HCT116 (cell line): ENCODE data around the gene EEF1A2. TPM values are rescaled to one million over a fixed set of nuclear protein-coding genes. Genes with fewer than 3 reads are reported as not detected.

ENCODE experiments used
- ATAC-seq: fragments of 200-7000 bp; cut with Tn5 transposase; 2 replicates; pipeline ENCODE4 v1.9.1; 2020; ENCODE audit warnings: mild to moderate bottlenecking, moderate library complexity
- BruUV-seq: library from RNA; stranded (reverse); fragments of 400-500 nt; replicated peaks from 2 replicates; lab custom pipeline; 2021; lab: Mats Ljungman, UMichigan
- CTCF ChIA-PET: fragments of 300-600 bp; sonication (Branson Sonifier 250); formaldehyde crosslinking; loops from one replicate; lab custom pipeline; 2021; ENCODE audit warnings: antibody characterized with exemption; lab: Charles Lee
- POLR2A ChIA-PET: fragments of 300-600, 350-600 bp; sonication (Branson Sonifier 250); formaldehyde crosslinking; loops from one replicate; lab custom pipeline; 2021; ENCODE audit warnings: antibody characterized with exemption; lab: Charles Lee
- RAD21 ChIA-PET, 2 experiments: fragments of 300-600 bp; sonication (Branson Sonifier 250); formaldehyde crosslinking; loops; one replicate each; lab custom pipeline; 2023; ENCODE audit warnings: low total read pairs in 2 of 2; ENCODE audit not compliant: uncharacterized antibody in 2 of 2, unreplicated experiment in 2 of 2, low non-redundant PET in 1 of 2; lab: Charles Lee
- DNase-seq: peaks from one replicate; pipeline ENCODE4 v3.0.0-alpha.2; 2010; ENCODE audit warnings: low read depth, low spot score
- H2AFZ ChIP-seq: fragments of 200-600 bp; shearing (Covaris generic), sonication (generic); 2 replicates; pipeline ENCODE4 v1.6.1; 2017; ENCODE audit warnings: low read depth, mixed run types, mixed read lengths, antibody characterized with exemption, low read length; ENCODE audit not compliant: poor library complexity, severe bottlenecking
- H3K27ac ChIP-seq: 2 replicates; pipeline ENCODE4 v1.5.1; 2012; ENCODE audit warnings: low read depth, low read length
- H3K27me3 ChIP-seq: fragments of 200-600 bp; sonication (generic); 2 replicates; pipeline ENCODE4 v1.6.1; 2016; ENCODE audit warnings: mixed run types, low read length, mixed read lengths; ENCODE audit not compliant: insufficient read depth
- H3K36me3 ChIP-seq, 2 experiments: fragments of 200-500 bp in 1 of 2; fragments of 200-600 bp in 1 of 2; sonication (Bioruptor generic) in 1 of 2; sonication (generic) in 1 of 2; 2 replicates each; pipeline versions ENCODE4 v1.5.1 to v1.6.1; 2014 to 2016; ENCODE audit warnings: low read length in 2 of 2, inconsistent platforms in 1 of 2, mixed read lengths in 1 of 2, mixed run types in 1 of 2; ENCODE audit not compliant: insufficient read depth in 2 of 2, control insufficient read depth in 1 of 2
- H3K4me1 ChIP-seq, 2 experiments: fragments of 200-600 bp in 1 of 2; sonication (generic) in 1 of 2; 2 replicates each; pipeline versions ENCODE4 v1.5.1 to v1.6.1; 2012 to 2017; ENCODE audit warnings: low read length in 2 of 2, inconsistent platforms in 1 of 2, mild to moderate bottlenecking in 1 of 2, mixed read lengths in 1 of 2, mixed run types in 1 of 2, moderate library complexity in 1 of 2; ENCODE audit not compliant: insufficient read depth in 2 of 2, control insufficient read depth in 1 of 2
- H3K4me2 ChIP-seq: fragments of 200-600 bp; sonication (generic); 2 replicates; pipeline ENCODE4 v1.6.1; 2017; ENCODE audit warnings: mixed run types, low read length, mixed read lengths
- H3K4me3 ChIP-seq, 2 experiments: fragments of 200-600 bp in 1 of 2; sonication (generic) in 1 of 2; replicated peaks in 1 of 2; 2 replicates each; pipeline ENCODE4 v1.5.1; 2011 to 2016; ENCODE audit warnings: low read length in 2 of 2, control low read depth in 1 of 2, low read depth in 1 of 2, mild to moderate bottlenecking in 1 of 2, mixed read lengths in 1 of 2, mixed run types in 1 of 2
- H3K79me2 ChIP-seq: fragments of 200-600 bp; sonication (generic); 2 replicates; pipeline ENCODE4 v1.6.1; 2017; ENCODE audit warnings: mild to moderate bottlenecking, mixed run types, low read length, moderate library complexity, mixed read lengths; ENCODE audit not compliant: insufficient read depth
- H3K9ac ChIP-seq: fragments of 200-600 bp; sonication (generic); 2 replicates; pipeline ENCODE4 v1.6.1; 2016; ENCODE audit warnings: low read length, mixed read lengths
- H3K9me2 ChIP-seq: fragments of 200-600 bp; sonication (generic), shearing (Covaris generic); 2 replicates; pipeline ENCODE4 v1.6.1; 2017; ENCODE audit warnings: mixed run types, mild to moderate bottlenecking, moderate library complexity; ENCODE audit not compliant: insufficient read depth
- H3K9me3 ChIP-seq, 2 experiments: fragments of 200-500 bp in 1 of 2; fragments of 200-600 bp in 1 of 2; sonication (Bioruptor generic) in 1 of 2; sonication (generic) in 1 of 2; 2 replicates each; pipeline ENCODE4 v1.6.1; 2014 to 2017; ENCODE audit warnings: low read length in 2 of 2, mixed read lengths in 2 of 2, inconsistent platforms in 1 of 2, low read depth in 1 of 2, mild to moderate bottlenecking in 1 of 2, mixed run types in 1 of 2, moderate library complexity in 1 of 2; ENCODE audit not compliant: control insufficient read depth in 1 of 2, insufficient read depth in 1 of 2
- H4K20me1 ChIP-seq: fragments of 200-600 bp; sonication (generic), shearing (Covaris generic); 2 replicates; pipeline ENCODE4 v1.6.1; 2017; ENCODE audit warnings: mixed run types, mild to moderate bottlenecking, moderate library complexity; ENCODE audit not compliant: insufficient read depth
- CEBPB ChIP-seq: IDR thresholded peaks from 2 replicates; pipeline ENCODE4 v1.6.1; 2012; ENCODE audit warnings: low read depth
- EZH2phosphoT487 ChIP-seq: fragments of 200-600 bp; IDR thresholded peaks from 2 replicates; pipeline ENCODE4 v1.6.1; 2018; ENCODE audit warnings: antibody characterized with exemption, borderline replicate concordance
- FOSL1 ChIP-seq: IDR thresholded peaks from 2 replicates; pipeline ENCODE4 v1.6.1; 2012; ENCODE audit warnings: low read depth
- MAX ChIP-seq: IDR thresholded peaks from 2 replicates; pipeline ENCODE4 v1.6.1; 2012
- POLR2AphosphoS5 ChIP-seq: IDR thresholded peaks from 2 replicates; pipeline ENCODE4 v1.6.1; 2011; ENCODE audit warnings: mild to moderate bottlenecking, low read depth, low read length, moderate library complexity
- TCF7L2 ChIP-seq: IDR thresholded peaks from 2 replicates; pipeline ENCODE4 v1.7.0; 2011; ENCODE audit warnings: borderline replicate concordance, inconsistent platforms; ENCODE audit not compliant: insufficient read depth, insufficient read length; ENCODE audit errors: extremely low read depth
- YY1 ChIP-seq: IDR thresholded peaks from 2 replicates; pipeline ENCODE4 v1.6.1; 2011; ENCODE audit warnings: low read length, low read depth, moderate library complexity, mild to moderate bottlenecking; ENCODE audit not compliant: insufficient replicate concordance; ENCODE audit errors: extremely low read depth
- ZNF274 ChIP-seq: fragments of 200-500 bp; sonication (Bioruptor generic); IDR thresholded peaks from 2 replicates; pipeline ENCODE4 v1.6.1; 2014; ENCODE audit warnings: mild to moderate bottlenecking, low read depth, low read length, inconsistent platforms
- intact Hi-C: fragments of 100-400 bp; cut with micrococcal nuclease; formaldehyde crosslinking; loops from 2 replicates; pipeline ENCODE4 v1.10.0; 2022
- total RNA-seq: library from RNA; stranded (reverse); gene quantifications from one replicate; pipeline ENCODE4 v1.2.1, GENCODE V29; 2021; ENCODE audit not compliant: unreplicated experiment

Gene EEF1A2
- total RNA-seq, 1 experiment from 2014 or later: 454 TPM

GRCh38 chr20:63545814-63546213 lies 46.9 kb upstream of the EEF1A2 start:
- DNase-seq: no peak
- H3K9ac ChIP-seq: peak overlapping the region; percentile 37
- no peak overlapping the region for H2AFZ ChIP-seq

DNA sequence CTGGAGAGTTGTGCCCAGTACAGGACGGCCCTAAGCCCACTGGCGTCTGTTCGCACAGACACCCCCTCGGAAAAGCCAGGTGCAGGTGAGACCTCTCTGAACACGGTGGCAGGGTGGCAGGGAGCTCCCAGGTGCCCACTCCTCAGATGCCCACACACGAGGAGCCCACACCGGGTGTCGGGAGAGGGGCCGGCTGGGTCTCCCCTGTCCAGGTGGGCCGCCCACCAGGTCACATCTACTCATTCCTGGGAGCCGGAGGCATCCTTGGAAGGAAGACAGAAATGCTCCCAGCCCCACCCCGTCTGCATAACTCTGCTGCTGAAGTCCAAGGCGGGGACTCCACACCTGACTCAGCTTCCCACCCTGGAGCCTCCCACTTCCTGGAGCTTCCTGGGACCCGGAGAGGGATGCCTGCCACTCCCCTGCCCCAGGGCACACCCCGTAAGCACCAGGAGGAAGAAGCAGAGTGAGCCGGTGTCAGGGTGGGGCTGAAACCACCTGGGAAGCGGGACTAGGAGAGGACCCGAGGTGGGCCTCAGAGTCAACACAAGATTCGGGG lies 46.2 kb upstream of the EEF1A2 start:
- ChIA-PET CTCF (no interaction called here), RAD21 (no interaction called here), POLR2A (interaction anchor here (0.6 to 2.0 kb wide), 2 partner anchors 9 to 25 kb away, joined by 3 to 4 read pairs; no protein-coding TSS in a partner anchor)
- Histone ChIP-seq H3K79me2 (no peaks in the 10 kb centered on the region), H3K4me3 (peak overlapping the region; percentile 28 to 47), H4K20me1 (no peaks in the 10 kb centered on the region), H3K4me2 (peak overlapping the region; percentile 71), H3K27ac (peak overlapping the region; percentile 72), H2AFZ (no peak overlapping the region), H3K36me3 (no peaks in the 10 kb centered on the region), H3K27me3 (no peaks in the 10 kb centered on the region), H3K4me1 (peaks cover 38 to 73% of the 10 kb centered on the region in 2 experiments), H3K9me3 (no peaks in the 10 kb centered on the region), H3K9me2 (no peaks in the 10 kb centered on the region), H3K9ac (peak overlapping the region; percentile 37)
- no TSS peak for BruUV-seq
- intact Hi-C loops: no loop called here
- ATAC-seq: peak; percentile 82
- no peak for TF ChIP-seq FOSL1
- no peak for TF ChIP-seq CEBPB
- peak; percentile 48 for TF ChIP-seq POLR2AphosphoS5
- DNase-seq: peak; percentile 67

More at GRCh38 chr20:63545814-63546213, 46.9 kb upstream of the EEF1A2 start:
- ChIA-PET POLR2A (interaction anchor here (2.0 kb wide), 1 partner anchor 10 kb away, joined by 4 read pairs; no protein-coding TSS in a partner anchor), CTCF (interaction anchor here (1.7 kb wide), 1 partner anchor 8 kb away, joined by 7 read pairs; the partner anchor contains the start of gene PTK6), RAD21 (no interaction called here)
- no peak for ATAC-seq
- no TSS peak for BruUV-seq
- intact Hi-C loops: no loop called here
- Histone ChIP-seq H3K79me2 (no peaks in the 10 kb centered on the region), H3K27ac (peak overlapping the region; percentile 72), H3K9me3 (no peaks in the 10 kb centered on the region), H3K9me2 (no peaks in the 10 kb centered on the region), H3K4me1 (peaks cover 38 to 65% of the 10 kb centered on the region in 2 experiments), H3K4me3 (peak overlapping the region; percentile 28 to 47; a peak in 2 of 4 replicates), H3K36me3 (no peaks in the 10 kb centered on the region), H3K4me2 (peak overlapping the region; percentile 71), H3K27me3 (no peaks in the 10 kb centered on the region), H4K20me1 (no peaks in the 10 kb centered on the region)
- TF ChIP-seq EZH2phosphoT487 (no peak), FOSL1 (no peak), ZNF274 (no peak), YY1 (no peak), TCF7L2 (no peak), MAX (no peak), CEBPB (no peak)
